Astrocyte of the cerebellum (primary cell): ENCODE data around the gene FOXO4.

Source experiments
- DNase-seq: peaks from one replicate; pipeline ENCODE4 v3.0.0-alpha.2; 2011; ENCODE audit warnings: low read depth
- H3K4me3 ChIP-seq: 2 replicates; pipeline ENCODE4 v1.5.1; 2011; ENCODE audit warnings: mild to moderate bottlenecking, low read depth, low read length, moderate library complexity
- in situ Hi-C: cut with HindIII; loops from 2 replicates; pipeline ENCODE4 v1.10.0; 2017; ENCODE audit warnings: low sequenced_read_pairs
- TF ChIP-seq, protein P1 (sequence below): IDR thresholded peaks from 2 replicates; pipeline ENCODE4 v1.5.1; 2012; ENCODE audit warnings: low read length, low read depth, moderate library complexity, mild to moderate bottlenecking; ENCODE audit errors: missing control alignments

The FOXO4 gene

DNA sequence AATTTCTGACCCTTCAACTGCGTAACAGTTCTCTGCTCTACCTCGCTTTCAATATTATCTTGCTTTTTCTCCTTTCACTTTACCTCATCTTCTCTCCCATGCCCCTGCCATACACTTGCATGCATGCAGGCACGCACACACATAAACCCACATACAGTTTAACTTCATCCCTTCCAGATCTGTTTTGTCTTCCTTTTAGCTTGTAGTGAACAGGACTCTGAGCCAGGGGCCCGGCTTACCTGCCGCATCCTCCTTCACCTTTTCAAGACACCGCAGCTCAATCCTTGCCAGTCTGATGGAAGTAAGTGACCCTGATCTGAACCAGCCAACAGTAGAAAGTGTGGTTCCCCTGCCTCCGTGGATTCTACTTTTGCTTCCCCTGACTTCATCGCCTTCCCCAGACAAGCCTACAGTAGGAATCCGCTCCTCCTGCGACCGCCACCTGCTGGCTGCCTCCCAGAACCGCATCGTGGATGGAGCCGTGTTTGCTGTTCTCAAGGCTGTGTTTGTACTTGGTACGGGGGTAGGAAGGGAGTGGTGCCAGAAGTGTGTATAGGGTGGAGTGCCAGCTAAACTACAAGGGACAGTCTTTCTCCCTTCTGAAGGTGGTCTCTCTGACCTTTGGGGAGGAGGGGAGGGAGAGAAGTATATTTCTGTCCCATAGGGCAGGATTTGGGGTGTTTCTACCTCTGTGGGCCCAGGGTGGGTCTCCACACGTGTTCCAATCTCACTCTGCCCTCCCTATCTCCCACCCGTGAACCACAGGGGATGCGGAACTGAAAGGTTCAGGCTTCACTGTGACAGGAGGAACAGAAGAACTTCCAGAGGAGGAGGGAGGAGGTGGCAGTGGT, 33.5 kb downstream of the FOXO4 start:
- in situ Hi-C loops: no loop called here
- no peak overlapping the region for H3K4me3 ChIP-seq
- peak; percentile 15 for DNase-seq
- TF ChIP-seq, protein P1, sequence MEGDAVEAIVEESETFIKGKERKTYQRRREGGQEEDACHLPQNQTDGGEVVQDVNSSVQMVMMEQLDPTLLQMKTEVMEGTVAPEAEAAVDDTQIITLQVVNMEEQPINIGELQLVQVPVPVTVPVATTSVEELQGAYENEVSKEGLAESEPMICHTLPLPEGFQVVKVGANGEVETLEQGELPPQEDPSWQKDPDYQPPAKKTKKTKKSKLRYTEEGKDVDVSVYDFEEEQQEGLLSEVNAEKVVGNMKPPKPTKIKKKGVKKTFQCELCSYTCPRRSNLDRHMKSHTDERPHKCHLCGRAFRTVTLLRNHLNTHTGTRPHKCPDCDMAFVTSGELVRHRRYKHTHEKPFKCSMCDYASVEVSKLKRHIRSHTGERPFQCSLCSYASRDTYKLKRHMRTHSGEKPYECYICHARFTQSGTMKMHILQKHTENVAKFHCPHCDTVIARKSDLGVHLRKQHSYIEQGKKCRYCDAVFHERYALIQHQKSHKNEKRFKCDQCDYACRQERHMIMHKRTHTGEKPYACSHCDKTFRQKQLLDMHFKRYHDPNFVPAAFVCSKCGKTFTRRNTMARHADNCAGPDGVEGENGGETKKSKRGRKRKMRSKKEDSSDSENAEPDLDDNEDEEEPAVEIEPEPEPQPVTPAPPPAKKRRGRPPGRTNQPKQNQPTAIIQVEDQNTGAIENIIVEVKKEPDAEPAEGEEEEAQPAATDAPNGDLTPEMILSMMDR: peak; percentile 74

- TF ChIP-seq, protein P1: no peak
- H3K4me3 ChIP-seq: no peak overlapping the region
- DNase-seq: no peak
- in situ Hi-C loops: no loop called here
Measured at GRCh38 chrX:71131510-71131909, 35.9 kb downstream of the FOXO4 start.

DNA sequence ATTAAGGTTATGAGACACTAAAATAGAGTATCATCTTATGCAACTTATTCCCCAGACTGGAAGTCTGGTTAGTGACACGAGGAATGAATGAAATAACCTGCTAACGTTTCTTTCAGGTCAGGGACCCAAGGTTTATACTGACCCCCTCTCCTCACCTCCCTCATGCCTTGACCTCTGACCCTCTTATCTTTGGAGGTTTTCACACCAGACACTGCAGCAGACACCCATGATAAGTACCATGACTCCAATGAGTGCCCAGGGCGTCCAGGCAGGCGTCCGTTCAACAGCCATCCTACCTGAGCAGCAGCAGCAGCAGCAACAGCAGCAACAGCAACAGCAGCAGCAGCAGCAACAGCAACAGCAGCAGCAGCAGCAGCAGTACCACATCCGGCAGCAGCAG, 44.8 kb downstream of the FOXO4 start:
- H3K4me3 ChIP-seq: no peak overlapping the region
- DNase-seq: no peak
- TF ChIP-seq, protein P1: no peak
- in situ Hi-C loops: no loop called here

GRCh38 chrX:71143508-71143907, 47.9 kb downstream of the FOXO4 start:
- H3K4me3 ChIP-seq: no peak overlapping the region
- no peak for DNase-seq
- TF ChIP-seq, protein P1: no peak
- in situ Hi-C loops: no loop called here

DNA sequence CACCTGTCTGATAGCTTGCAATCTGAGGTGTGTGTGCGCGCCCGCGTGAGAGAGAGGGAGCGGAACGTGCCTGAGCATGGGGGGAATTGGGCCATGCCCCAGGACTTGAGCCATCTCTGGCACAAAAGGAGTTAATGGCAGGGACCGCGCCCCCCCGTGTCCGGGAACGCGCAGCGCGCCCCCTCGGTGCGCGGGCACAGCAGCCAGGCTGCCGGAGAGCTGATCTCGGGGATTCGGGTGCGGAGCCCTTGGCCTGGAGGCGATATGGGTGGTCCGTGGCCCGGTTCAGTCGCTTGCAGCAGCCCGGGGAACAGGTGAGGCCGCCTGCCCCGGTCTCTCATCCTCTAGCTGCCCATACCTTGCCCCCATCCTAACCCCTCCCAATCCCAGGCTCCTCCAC, 49.0 kb downstream of the FOXO4 start, which contains the start of gene NLGN3:
TSS of gene NLGN3 (plus strand) at position 191 of the 400 bp plus-strand sequence. CDS start 2,909 bp downstream, outside the sequence.
- H3K4me3 ChIP-seq: peak within 1 kb of the TSS; percentile 31
- in situ Hi-C loops: no loop called here
- no peak for DNase-seq
- TF ChIP-seq, protein P1: no peak

GRCh38 chrX:71147496-71148277, 52.0 kb downstream of the FOXO4 start:
- in situ Hi-C loops: no loop called here
- no peak overlapping the region for H3K4me3 ChIP-seq
- TF ChIP-seq, protein P1: no peak
- DNase-seq: no peak
